Stimulated activated CD8-positive, alpha-beta memory T cell treated with anti-CD3 and anti-CD28 coated beads, Interleukin-4, amount 100 ng/mL, for 24 hours (primary cell): ENCODE results near the gene UPK1A.
"Not testable (repeated sequence)": the region's sequence is repeated elsewhere in the genome, so short reads cannot be mapped to it uniquely, and the experiment has no call there.

Experiments
- DNase-seq: peaks from one replicate; pipeline ENCODE4 v3.0.0-alpha.2; 2020; ENCODE audit warnings: low read depth

The UPK1A gene

GRCh38 chr19:35718345-35719041 lies 52.2 kb downstream of the UPK1A start:
- DNase-seq: peak; percentile 53

GRCh38 chr19:35719402-35720162 lies 53.3 kb downstream of the UPK1A start:
- DNase-seq: no peak

GRCh38 chr19:35720163-35720524 lies 53.8 kb downstream of the UPK1A start:
- DNase-seq: no peak

- no peak for DNase-seq
Measured at GRCh38 chr19:35720648-35721047, 54.3 kb downstream of the UPK1A start.

GRCh38 chr19:35721374-35721773 lies 55.1 kb downstream of the UPK1A start:
- no peak for DNase-seq

GRCh38 chr19:35722461-35722860 lies 56.1 kb downstream of the UPK1A start:
- no peak for DNase-seq

- DNase-seq: no peak
Measured at GRCh38 chr19:35722897-35723296, 56.6 kb downstream of the UPK1A start.

- DNase-seq: no peak
Measured at GRCh38 chr19:35723671-35724070, 57.4 kb downstream of the UPK1A start.

GRCh38 chr19:35724132-35724531 lies 57.8 kb downstream of the UPK1A start:
- not testable (repeated sequence) for DNase-seq

GRCh38 chr19:35724560-35724959 lies 58.2 kb downstream of the UPK1A start:
- no peak for DNase-seq

GRCh38 chr19:35725216-35725861 lies 59.0 kb downstream of the UPK1A start:
- no peak for DNase-seq

- no peak for DNase-seq
Measured at GRCh38 chr19:35727053-35727955, 61.0 kb downstream of the UPK1A start.
